Measurements from ENCODE around the gene SH3GL1. TPM values are rescaled to one million over a fixed set of nuclear protein-coding genes. Genes with fewer than 3 reads are reported as not detected.

Gene SH3GL1
- polyA plus RNA-seq, 3 donors = 14.0 to 33.9 (median 15.0) TPM

GRCh38 chr19:4436231-4436630 is 35.9 kb upstream of the SH3GL1 start:
- peaks cover 42% of the 10 kb centered on the region for H3K79me2 ChIP-seq (ENCODE audit: insufficient read depth, low read length)
- H3K4me3 ChIP-seq (replicated peaks in 1 of 3; ENCODE audit: low read depth in 2 of 3, low read length in 3 of 3) = no peak overlapping the region
- Mint-ChIP-seq H3K4me3 (no peak overlapping the region), H3K27ac (peak overlapping the region in 1 of 7 donors; percentile 48), H3K27me3 (ENCODE audit: low read depth in 3 of 3) (no peaks in the 10 kb centered on the region), H3K4me1 (peaks cover 18% of the 10 kb centered on the region), H3K9me3 (peaks cover 0 to 4% (median 0%) of the 10 kb centered on the region in 7 donors), H3K36me3 (peaks cover 40 to 76% of the 10 kb centered on the region in 2 donors)
- H3K27me3 ChIP-seq (ENCODE audit: control insufficient read depth in 2 of 2, insufficient read depth in 2 of 2, low read length in 2 of 2) = no peaks in the 10 kb centered on the region
- no peak overlapping the region for H3K9ac ChIP-seq (ENCODE audit: insufficient read depth, low read length, poor library complexity, severe bottlenecking)
- H3K4me1 ChIP-seq (ENCODE audit: control insufficient read depth in 1 of 2, insufficient read depth in 2 of 2, low read length in 2 of 2) = peaks cover 21 to 23% of the 10 kb centered on the region in 2 donors
- 95% methylated on average over 7 of the region's 7 CpGs for WGBS (ENCODE audit: insufficient coverage)
- no peak for DNase-seq
- no peaks in the 10 kb centered on the region for H4K20me1 ChIP-seq (ENCODE audit: insufficient read depth, low read length)
- no peaks in the 10 kb centered on the region for H3K9me3 ChIP-seq (replicated peaks in 1 of 2; ENCODE audit: control insufficient read depth in 1 of 2, insufficient read depth in 1 of 2, low read length in 2 of 2)
- TF ChIP-seq CTCF (IDR thresholded peaks at IDR 0.05) = no peak
- no peak overlapping the region for H2AFZ ChIP-seq (ENCODE audit: insufficient read depth, low read depth, low read length, poor library complexity, severe bottlenecking)
- H3K4me2 ChIP-seq (replicated peaks; ENCODE audit: extremely low read depth, low read length, poor library complexity, severe bottlenecking) = no peak overlapping the region
- intact Hi-C loops (cut with micrococcal nuclease) = no loop called here
- no peak overlapping the region for H3K27ac ChIP-seq (ENCODE audit: low read depth in 1 of 2, low read length in 2 of 2)
- H3K36me3 ChIP-seq (replicated peaks in 1 of 2; ENCODE audit: control insufficient read depth in 1 of 2, insufficient read depth in 2 of 2, low read length in 2 of 2) = peaks cover 33 to 56% of the 10 kb centered on the region in 2 donors

- Histone ChIP-seq H3K27me3 (ENCODE audit: control insufficient read depth in 2 of 2, insufficient read depth in 2 of 2, low read length in 2 of 2) (no peaks in the 10 kb centered on the region), H3K4me3 (replicated peaks in 1 of 3; ENCODE audit: low read depth in 2 of 3, low read length in 3 of 3) (no peak overlapping the region), H3K4me2 (replicated peaks; ENCODE audit: extremely low read depth, low read length, poor library complexity, severe bottlenecking) (no peak overlapping the region), H3K27ac (ENCODE audit: low read depth in 1 of 2, low read length in 2 of 2) (no peak overlapping the region), H3K9me3 (replicated peaks in 1 of 2; ENCODE audit: control insufficient read depth in 1 of 2, insufficient read depth in 1 of 2, low read length in 2 of 2) (no peaks in the 10 kb centered on the region), H3K79me2 (ENCODE audit: insufficient read depth, low read length) (peaks cover 40% of the 10 kb centered on the region), H2AFZ (ENCODE audit: insufficient read depth, low read depth, low read length, poor library complexity, severe bottlenecking) (no peak overlapping the region), H3K4me1 (ENCODE audit: control insufficient read depth in 1 of 2, insufficient read depth in 2 of 2, low read length in 2 of 2) (peaks cover 37 to 42% of the 10 kb centered on the region in 2 donors), H4K20me1 (ENCODE audit: insufficient read depth, low read length) (no peaks in the 10 kb centered on the region), H3K36me3 (replicated peaks in 1 of 2; ENCODE audit: control insufficient read depth in 1 of 2, insufficient read depth in 2 of 2, low read length in 2 of 2) (peaks cover 27 to 48% of the 10 kb centered on the region in 2 donors), H3K9ac (ENCODE audit: insufficient read depth, low read length, poor library complexity, severe bottlenecking) (no peak overlapping the region)
- H3K36me3 Mint-ChIP-seq = peaks cover 35 to 67% of the 10 kb centered on the region in 2 donors
- peaks cover 33% of the 10 kb centered on the region for H3K4me1 Mint-ChIP-seq
- H3K27ac Mint-ChIP-seq = no peak overlapping the region
- H3K9me3 Mint-ChIP-seq = peaks cover 0 to 2% (median 0%) of the 10 kb centered on the region in 7 donors
- no peak for TF ChIP-seq CTCF (IDR thresholded peaks at IDR 0.05)
- no CpG with 5 or more reads among the region's 9 CpGs for WGBS (ENCODE audit: insufficient coverage)
- no peak overlapping the region for H3K4me3 Mint-ChIP-seq
- intact Hi-C loops (cut with micrococcal nuclease) = no loop called here
- no peak for DNase-seq
- peaks cover 0 to 6% (median 3%) of the 10 kb centered on the region in 3 donors for H3K27me3 Mint-ChIP-seq (ENCODE audit: low read depth in 3 of 3)
Measured at GRCh38 chr19:4434391-4434790, 34.0 kb upstream of the SH3GL1 start.
